Measurements from ENCODE around the gene FNDC11.
"Not testable (repeated sequence)": the region's sequence is repeated elsewhere in the genome, so short reads cannot be mapped to it uniquely, and the experiment has no call there.

The FNDC11 gene

DNA sequence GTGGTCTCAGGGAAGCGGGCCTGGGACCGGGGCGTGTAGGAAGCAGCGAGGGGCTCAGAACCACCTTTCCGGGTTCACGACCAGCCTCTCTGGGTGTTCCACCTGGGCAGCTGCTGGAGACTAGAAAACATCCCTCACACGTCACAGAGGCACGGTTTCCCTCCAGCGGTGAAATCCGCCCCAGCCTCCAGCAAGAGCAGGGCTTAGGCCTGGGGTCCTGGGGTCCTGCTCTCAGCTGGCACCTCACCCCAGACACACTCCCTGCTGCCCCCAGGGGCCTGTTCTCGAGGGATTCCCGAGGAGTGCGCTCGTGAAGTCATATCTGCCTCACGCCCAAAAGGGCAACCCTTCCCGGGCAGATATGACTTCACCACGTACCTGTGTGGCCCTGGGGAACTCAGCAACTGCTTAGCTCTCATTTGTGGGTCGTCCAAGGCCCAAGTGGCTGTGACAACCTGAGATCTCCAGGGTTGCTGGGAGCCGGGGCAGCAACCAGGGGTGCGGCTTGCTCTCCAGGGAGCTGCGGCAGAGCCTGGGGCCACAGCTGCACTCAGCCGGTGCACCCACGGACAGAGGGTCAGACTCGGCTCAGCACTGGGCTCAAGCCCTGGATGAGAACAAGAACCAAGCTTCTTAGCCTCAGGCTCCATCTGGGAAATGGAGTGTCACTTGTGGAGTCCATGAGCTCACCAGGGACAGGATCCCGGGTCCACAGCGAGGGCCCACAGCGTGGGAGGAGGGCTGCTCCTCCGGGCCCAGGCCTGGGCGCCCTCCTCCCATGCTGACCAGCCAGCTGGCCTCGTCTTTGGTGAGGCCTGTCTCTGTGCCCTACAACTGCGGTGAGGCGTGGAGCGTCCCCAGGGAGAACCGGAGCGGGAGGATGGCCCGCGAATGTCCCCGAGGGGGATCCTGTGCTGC, 661 bp downstream of the FNDC11 start:
- DNase-seq (ENCODE audit: low read depth) = no peak

DNA sequence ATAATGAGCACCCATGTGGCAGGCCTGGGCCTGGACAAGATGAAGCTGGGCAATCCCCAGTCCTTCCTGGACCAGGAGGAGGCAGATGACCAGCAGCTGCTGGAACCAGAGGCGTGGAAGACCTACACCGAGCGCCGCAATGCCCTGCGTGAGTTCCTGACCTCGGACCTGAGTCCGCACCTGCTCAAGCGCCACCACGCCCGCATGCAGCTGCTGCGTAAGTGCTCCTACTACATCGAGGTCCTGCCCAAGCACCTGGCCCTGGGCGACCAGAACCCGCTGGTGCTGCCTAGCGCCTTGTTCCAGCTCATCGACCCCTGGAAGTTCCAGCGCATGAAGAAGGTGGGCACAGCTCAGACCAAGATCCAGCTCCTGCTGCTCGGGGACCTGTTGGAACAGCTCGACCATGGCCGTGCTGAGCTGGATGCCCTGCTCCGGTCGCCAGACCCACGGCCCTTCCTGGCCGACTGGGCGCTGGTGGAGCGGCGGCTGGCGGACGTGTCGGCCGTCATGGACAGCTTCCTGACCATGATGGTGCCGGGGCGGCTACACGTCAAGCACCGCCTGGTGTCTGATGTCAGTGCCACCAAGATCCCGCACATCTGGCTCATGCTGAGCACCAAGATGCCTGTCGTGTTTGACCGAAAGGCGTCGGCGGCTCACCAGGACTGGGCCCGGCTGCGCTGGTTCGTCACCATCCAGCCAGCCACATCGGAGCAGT, 1.9 kb downstream of the FNDC11 start:
- DNase-seq (ENCODE audit: low read depth) = no peak

DNA sequence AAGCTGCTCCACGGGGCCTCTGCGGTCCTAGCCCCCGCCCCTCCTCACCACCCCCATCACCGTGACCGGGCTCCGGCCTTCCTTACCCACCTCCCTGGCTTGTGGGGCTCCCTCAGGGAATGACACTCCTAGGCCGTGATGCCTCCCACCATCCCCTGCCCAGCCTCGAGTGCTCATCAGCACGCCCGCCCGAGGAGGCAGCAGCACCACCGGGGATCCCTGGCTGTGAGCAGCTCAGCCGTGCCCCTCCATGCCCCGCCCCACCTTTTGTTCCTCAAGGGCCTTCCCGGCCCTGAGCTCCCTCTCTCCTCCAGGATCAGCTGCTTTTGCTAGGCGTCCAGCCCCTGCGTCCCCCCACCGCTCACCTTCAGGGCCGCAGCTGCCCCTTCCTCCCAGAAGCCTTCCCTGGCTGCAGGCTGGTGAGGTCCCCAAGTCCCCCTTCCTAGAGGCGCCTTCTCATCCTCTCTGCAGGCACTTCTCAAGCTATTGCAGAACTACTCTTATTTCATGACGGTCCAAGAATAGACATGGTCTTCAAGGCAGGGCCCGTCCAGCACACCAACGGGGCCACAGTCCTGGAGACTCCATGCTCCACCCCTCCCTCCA, 3.0 kb downstream of the FNDC11 start:
- no peak for DNase-seq (ENCODE audit: low read depth)

DNA sequence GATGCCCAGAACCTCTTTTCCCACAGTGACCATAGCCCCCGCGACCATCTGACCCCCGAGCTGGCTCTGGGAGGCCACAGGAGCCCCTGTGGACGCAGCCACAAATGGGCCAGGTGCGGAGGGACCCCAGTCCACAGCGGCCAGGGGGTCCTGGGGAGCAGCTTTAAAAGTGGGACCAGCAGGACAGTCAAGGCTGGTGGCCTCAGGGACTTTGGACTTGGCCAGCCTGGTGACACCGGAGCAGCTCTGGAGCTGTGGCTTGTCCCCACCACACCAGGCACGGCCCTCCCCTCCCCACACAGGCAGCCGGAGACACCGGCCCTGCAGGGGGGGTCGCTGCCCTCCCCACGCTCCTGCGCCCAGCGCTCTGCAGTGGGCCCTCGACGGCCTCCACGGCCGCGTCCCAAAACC, 3.5 kb downstream of the FNDC11 start:
- DNase-seq (ENCODE audit: low read depth) = no peak

DNA sequence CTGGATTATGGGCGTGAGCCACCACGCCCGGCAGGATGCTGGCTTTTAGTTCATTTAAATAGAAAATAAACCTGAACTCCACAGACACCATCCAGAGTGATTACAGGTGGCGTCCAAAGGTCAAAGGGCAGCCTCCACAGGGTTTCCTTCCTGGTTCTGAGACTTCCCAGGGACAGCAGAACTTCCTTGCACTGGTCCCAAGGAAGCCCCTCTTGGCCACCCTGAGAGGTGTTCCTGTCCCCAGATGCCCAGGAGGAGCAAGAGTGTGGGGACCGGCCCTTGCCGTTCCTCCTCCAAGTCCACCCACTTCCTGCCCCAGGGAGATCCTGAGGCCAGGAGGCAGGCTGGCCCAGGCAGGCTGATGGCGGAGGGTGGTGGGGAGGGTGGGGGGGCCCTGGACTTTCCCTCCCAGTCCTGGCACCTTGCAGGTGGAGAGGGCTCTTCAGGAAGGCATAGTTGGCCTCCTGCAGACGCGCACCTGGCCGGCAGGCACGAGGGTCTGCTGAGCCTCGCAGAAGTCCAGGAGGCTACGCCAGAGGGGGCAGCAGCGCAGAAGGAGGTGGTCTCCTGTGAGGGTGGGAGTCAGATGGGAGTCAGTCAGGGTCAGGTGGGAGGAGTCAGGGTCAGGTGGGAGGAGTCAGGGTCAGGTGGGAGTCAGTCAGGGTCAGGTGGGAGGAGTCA, 5.0 kb downstream of the FNDC11 start:
- DNase-seq (ENCODE audit: low read depth) = no peak

DNA sequence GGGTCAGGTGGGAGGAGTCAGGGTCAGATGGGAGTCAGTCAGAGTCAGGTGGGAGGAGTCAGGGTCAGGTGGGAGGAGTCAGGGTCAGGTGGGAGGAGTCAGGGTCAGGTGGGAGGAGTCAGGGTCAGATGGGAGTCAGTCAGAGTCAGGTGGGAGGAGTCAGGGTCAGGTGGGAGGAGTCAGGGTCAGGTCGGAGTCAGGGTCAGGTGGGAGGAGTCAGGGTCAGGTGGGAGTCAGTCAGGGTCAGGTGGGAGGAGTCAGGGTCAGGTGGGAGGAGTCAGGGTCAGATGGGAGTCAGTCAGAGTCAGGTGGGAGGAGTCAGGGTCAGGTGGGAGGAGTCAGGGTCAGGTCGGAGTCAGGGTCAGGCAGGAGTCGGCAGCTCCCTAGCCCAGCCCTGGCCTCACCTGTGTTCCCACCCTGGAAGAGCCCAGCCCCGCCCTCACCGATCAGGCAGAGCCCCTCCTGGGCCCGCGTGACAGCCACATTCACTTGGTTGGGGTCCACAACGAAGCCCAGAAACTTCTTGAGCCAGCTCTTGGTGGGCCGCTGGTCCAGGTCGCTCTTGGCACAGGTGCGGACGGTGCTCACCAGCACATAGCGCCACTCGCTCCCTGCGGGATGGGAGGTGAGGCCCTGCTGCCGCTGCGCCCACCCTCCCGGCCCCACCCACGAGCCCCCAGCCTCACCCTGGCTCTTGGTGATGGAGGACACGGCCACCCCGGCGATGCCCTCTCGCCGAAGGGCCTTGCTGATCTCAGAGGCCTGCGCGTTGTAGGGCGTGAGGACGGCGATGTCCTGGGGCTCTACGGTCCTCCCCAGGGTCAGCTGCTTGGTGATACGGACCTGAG, 5.8 kb downstream of the FNDC11 start:
- DNase-seq (ENCODE audit: low read depth) = not testable (repeated sequence)

DNA sequence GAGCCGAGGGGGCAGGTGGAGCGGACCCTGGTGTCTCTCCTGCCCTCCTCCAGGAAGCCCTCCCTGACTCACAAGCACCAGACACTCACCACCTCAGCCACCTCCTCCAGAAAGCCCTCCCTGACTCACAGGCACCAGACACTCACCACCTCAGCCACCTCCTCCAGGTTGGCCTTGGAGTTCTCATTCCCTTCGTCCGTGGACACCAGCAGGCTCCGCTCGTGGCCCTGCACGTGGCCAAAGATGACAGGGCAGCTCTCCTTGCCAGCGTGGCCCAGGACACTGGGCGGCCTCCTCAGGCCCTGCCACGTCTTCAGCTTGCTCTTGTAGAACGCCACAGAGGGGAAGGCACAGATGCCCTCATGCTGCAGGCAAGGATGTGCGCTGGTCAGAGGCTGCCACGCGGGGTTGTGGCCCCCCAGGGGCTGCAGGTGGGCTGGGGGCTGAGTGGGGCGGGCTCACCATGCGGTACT, 6.4 kb downstream of the FNDC11 start:
- DNase-seq (ENCODE audit: low read depth) = no peak

DNA sequence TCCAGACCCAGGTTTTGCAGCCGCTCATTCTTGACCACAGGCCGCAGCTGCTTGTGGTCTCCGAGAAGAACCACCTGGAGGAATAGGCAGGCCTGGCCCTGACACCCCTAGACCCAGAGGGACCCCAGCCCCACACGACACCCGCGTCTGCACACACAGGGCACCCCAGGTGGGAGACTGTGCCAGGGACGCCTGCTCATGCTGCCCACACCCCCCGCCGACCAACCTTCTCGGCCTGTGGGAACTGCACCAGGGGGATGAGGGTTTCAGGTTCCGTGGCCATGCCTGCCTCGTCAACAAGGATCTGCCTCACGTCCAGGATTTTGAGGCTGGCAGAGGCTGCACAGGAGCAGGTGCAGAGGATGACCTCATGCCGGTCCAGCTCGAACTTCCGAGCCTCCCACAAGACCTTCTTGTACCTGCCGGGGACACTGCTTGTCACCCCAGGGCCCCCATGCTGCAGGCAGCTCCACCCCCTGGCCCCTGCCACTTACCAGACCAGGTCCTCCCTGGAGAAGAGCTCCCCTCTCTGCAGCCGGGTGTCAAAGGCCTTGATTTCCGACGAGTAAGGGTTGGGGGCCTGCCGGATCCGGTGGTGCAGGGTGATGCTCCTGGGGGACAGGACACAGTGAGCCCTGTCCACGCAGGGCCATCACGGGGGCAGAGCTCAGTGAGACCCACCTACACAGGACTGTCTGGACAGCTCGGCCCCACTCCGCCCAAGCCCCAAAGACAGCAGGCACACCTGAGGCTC, 7.1 kb downstream of the FNDC11 start:
- no peak for DNase-seq (ENCODE audit: low read depth)

DNA sequence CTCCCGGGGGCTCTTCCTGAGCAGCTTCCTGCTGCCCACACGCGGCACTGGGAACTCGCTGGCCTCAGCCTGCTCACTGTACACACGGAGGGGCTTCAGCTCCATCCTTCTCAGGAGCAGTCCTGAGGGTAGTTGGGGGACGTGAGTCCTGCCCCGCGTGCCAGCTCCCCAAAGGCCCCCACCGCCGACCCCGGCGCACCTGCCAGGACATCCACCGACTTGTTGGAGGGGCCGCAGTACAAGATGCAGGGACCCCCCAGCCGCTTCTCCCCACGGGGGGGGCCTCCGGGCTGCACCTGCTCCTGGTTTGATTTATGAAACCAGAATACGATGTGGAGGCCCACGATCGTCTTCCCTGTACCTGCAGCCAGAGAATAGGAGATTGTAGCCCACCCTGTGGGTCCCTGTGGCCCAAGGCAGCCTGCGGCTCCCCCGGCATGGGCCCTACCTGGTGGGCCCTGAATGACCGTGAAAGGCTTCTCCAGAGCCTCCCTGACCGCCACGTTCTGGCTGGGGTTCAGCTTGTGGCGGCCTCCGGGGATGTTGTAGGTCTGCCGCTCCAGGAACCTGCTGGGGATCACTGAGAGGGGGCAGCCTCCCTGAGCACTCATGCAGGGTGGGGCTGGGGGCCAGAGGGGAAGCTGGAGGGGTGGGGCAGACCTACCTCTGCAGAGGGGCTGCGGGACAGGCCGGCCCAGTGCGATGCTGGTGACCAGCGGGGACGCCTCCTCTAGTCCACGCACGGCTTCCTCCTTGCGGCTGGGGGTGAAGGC, 7.9 kb downstream of the FNDC11 start:
- no peak for DNase-seq (ENCODE audit: low read depth)

DNA sequence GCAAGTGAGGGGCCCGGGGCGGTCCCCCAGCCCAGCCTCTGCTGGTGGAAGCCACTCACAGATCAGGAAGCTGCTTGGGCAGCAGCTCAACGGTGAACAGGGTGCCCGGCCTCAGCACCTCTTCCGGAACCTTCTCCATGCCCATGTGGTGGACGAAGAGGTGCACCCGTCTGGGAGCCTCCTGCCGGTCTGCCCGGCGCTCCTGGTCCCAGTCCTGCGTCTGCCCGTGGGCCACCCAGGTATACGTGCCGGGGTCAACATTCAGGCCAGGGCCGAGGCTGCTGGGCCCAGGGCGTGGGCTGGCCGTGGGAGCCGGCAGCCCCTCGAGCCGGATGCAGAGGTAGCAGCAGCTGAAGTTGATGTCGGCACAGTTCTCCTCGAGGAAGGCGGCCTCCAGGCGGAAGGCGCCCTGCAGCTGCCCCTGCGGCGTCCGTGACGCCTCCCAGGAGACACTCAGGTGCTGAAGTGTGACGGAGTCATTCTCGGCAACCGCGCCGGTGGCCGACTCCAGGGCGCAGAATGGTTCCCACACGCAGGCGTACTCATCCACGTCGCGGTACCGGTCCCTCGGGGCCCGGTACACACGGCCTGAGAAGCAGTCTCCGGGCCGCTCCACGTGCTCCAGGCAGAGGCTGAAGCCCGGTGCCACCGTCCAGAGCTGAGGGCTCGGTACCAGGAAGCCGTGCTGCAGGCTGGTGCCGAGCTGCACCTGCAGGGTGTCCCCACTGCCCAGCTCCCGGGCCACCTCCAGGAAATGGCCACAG, 8.7 kb downstream of the FNDC11 start:
- DNase-seq (ENCODE audit: low read depth) = no peak

DNA sequence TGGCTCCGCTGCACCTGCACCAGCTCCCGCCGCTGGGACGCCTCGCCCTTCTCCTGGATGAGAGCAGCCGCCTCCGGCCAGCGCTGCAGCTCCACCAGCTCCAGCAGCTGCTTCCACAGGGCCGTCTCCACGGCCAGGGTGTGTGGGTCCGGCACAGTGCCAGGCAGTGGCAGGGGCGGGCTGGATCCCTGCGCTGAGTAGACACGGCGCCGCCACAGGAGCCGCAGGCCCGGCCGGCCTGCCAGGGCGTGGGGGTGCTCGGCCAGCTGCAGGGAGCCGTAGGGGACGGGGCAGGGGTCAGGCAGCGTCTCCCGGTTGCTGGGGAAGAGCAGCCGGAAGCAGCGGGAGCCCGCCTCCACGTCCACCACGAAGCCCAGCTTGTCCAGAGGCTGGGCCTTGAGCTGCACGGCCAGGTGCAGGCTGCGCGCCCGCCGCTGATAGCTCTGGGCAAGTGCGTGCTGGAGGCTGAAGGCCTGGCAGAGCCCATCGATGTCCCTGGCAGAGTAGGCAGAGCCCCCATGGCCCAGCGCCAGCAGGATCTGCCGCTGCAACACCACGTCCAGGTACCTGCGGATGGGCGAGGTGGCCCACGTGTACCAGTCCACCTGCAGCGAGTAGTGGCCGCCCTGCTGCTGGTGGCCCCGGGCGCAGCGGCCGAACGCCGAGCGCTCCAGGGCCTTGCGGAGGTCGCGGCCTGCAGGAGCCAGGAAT, 9.4 kb downstream of the FNDC11 start:
- no peak for DNase-seq (ENCODE audit: low read depth)

DNA sequence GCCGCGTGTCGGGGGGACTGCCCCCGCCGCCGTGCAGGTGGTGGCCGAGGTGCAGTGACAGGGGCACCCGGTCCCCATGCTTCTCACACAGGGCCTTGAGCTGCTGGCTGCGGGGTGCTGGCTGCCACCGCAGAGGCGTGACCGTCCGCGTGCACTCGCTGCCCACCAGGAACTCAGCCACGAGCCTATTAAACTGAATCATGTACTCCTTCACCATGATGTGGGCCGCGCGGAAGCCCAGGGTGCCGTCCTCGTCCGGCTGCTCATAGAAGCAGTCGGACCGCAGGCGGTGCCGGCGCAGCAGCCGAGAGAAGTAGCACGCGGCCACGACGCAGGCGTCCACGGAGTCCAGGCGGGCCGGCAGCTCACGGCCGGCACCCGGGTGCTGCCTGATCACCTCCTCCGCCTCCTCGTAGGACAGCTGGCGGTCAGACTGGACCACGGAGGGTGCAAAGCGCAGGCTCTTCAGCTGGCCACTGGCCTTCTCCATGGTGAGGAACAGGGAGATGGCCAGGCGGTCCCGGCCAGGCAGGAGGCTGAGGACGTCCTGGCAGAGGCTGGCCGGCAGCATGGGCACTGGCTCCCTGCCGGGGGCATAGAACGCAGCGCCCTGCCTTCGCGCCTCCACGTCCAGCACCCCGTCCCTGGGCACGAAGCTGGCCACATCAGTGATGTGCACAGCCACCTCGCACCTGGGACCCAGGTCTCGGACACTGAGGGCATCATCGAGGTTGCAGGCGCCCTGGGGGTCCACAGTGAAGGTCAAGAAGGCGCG, 10.3 kb downstream of the FNDC11 start:
- no peak for DNase-seq (ENCODE audit: low read depth)

DNA sequence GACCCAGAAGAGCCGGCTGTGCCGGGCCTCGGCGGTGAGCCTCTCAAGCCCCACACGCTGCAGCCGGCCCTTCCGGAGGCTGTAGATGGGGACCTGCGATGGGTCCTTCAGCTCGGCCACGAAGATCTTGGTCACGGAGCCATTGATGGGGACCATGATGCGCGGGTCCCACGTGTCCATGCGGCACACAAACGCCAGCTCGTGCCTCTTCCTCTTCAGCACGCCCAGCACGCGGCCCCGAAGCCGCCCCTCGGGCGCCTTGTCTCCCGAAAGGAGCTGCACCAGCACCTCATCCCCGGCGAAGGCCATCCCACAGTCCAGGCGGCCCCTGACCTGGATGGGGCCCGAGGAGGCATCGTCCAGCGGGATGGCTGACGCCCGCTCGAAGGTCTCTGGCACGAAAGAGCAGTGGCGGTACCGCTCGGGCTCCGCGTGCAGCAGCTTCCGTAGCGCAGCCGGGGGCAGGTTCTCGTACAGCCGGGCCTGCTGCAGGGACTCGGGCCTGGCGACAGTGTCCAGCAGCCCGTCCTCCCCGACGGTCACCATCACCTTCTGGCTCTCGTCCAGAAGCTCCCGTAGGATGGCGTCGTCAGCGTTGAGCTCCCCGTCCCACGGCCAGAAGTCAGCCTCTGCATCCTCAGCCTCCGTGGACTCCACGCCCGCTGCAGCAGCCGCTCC, 11.2 kb downstream of the FNDC11 start:
- DNase-seq (ENCODE audit: low read depth) = no peak

DNA sequence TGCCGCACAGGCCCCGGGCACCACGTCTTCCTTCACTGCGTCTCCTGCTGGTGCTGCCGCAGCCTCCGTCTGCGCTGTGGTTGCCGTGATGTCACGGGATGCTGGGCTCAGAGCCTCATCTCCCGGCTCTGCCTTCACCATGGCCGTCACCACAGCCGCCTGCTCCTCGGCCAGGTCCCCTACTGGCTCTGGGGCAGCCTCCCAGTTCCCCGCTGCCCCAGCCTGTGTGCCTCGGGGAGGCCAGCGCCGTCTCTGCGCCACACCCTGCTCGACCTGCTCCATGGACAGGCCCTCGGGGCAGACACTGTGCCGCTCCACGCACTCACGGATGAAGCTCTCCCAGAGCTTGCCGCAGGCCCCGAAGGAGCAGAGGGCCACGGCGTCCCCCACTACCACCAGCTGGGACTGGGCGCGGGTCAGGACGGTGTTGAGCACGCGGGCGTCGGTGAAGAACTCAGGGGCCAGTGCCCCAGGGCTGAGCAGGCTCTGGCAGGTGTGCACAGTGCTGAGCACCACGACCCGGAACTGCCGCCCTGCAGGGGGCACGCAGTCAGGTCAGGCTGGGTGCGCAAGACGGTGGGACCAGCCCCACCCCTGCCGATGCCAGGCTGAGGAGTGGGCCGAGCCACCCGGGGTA, 11.9 kb downstream of the FNDC11 start:
- DNase-seq (ENCODE audit: low read depth) = no peak

DNA sequence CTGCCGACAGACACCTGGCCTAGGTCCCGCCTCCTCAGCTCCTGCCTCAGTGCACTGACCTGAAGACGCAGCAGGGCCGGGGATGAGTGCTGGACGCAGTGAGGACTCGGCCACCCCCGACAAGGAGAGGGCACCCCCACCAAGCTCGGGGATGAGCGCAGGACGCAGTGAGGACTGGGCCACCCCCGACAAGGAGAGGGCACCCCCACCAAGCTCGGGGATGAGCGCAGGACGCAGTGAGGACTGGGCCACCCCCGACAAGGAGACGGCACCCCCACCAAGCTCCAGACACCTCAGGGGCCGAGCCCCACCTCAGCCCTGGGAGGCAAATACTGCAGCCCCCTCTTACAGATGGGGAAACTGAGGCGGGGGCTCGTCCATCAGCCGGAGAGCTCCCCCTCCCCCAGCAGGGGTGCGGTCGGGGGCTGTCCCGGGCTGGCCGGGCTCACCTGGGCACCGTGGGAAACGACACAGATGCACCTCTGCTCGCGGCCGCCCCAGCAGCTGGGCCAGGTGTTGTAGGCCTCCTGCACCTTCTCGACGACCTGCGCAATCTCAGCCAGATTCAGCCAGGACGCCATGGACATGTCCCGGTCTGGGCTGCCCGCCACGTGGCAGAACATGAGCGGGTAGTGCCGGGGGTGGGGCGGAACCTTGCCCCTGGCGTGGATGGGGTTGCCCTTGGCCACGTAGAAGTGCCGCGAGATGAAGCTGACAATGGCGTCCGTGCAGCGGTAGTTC, 12.6 kb downstream of the FNDC11 start:
- DNase-seq (ENCODE audit: low read depth) = no peak

DNA sequence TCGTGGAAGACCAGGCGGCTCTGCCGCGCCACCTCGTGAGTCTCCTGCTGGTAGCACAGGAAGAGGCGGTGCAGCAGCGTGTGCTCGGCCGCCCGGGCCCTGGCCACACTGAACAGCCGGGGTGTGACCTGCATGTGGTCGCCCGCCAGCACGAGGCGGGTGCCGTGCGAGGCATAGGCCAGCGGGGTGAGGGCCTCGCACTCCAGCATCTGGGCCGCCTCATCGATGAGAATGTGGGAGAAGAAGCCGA, 13.1 kb downstream of the FNDC11 start:
- peak; percentile 71 for DNase-seq (ENCODE audit: low read depth)
